ENCODE measurements around the gene TENT4A. TPM values are rescaled to one million over a fixed set of nuclear protein-coding genes. Genes with fewer than 3 reads are reported as not detected.

Gene TENT4A
- total RNA-seq, 1 experiment from 2014 or later = 51.7 TPM

GRCh38 chr5:6740586-6741150 lies 27.4 kb downstream of the TENT4A start:
- no TSS peak for BruUV-seq (replicated peaks)
- no peak for TF ChIP-seq CTCF (conservative IDR thresholded peaks at IDR 0.05; ENCODE audit: low read depth, low read length)
- no peak for TF ChIP-seq EZH2 (IDR thresholded peaks at IDR 0.05; ENCODE audit: borderline replicate concordance, low read depth, low read length, poor library complexity, severe bottlenecking)
- no peak for DNase-seq (ENCODE audit: low spot score)
- ChIA-PET POLR2A (ENCODE audit: low non-redundant PET) (no interaction called here), CTCF (no interaction called here)
- Histone ChIP-seq H3K4me1 (ENCODE audit: insufficient read depth, low read length, poor library complexity, severe bottlenecking) (peaks cover 15% of the 10 kb centered on the region), H3K4me3 (ENCODE audit: low read depth, low read length, poor library complexity, severe bottlenecking) (no peak overlapping the region), H3K9me3 (ENCODE audit: low read depth, low read length, poor library complexity, severe bottlenecking) (no peaks in the 10 kb centered on the region), H3K27me3 (replicated peaks; ENCODE audit: insufficient read depth, low read depth, low read length, poor library complexity) (no peaks in the 10 kb centered on the region), H3K27ac (ENCODE audit: low read depth, low read length, poor library complexity, severe bottlenecking) (no peak overlapping the region), H3K36me3 (ENCODE audit: insufficient read depth, low read length, poor library complexity, severe bottlenecking) (peaks cover 42% of the 10 kb centered on the region)
- intact Hi-C loops (cut with micrococcal nuclease; ENCODE audit: unreplicated experiment) = loop anchor here (10.0 kb wide), 2 partner anchors 446 to 1246 kb away; no protein-coding TSS in a partner anchor

- H3K27ac ChIP-seq (ENCODE audit: low read depth, low read length, poor library complexity, severe bottlenecking) = peak overlapping the region; percentile 31
- DNase-seq (ENCODE audit: low spot score) = no peak
Measured at GRCh38 chr5:6742081-6742758, 29.0 kb downstream of the TENT4A start.

GRCh38 chr5:6743161-6743560 lies 29.9 kb downstream of the TENT4A start:
- no peak overlapping the region for H3K4me3 ChIP-seq (ENCODE audit: low read depth, low read length, poor library complexity, severe bottlenecking)
- intact Hi-C loops (cut with micrococcal nuclease; ENCODE audit: unreplicated experiment) = loop anchor here (10.0 kb wide), 2 partner anchors 448 to 1248 kb away; no protein-coding TSS in a partner anchor
- H3K27ac ChIP-seq (ENCODE audit: low read depth, low read length, poor library complexity, severe bottlenecking) = peak overlapping the region; percentile 33
- H3K4me1 ChIP-seq (ENCODE audit: insufficient read depth, low read length, poor library complexity, severe bottlenecking) = peaks cover 15% of the 10 kb centered on the region
- peaks cover 52% of the 10 kb centered on the region for H3K36me3 ChIP-seq (ENCODE audit: insufficient read depth, low read length, poor library complexity, severe bottlenecking)
- peak; percentile 76 for DNase-seq (ENCODE audit: low spot score)
- no peaks in the 10 kb centered on the region for H3K9me3 ChIP-seq (ENCODE audit: low read depth, low read length, poor library complexity, severe bottlenecking)
- POLR2A ChIA-PET (ENCODE audit: low non-redundant PET) = no interaction called here
- TF ChIP-seq EZH2 (IDR thresholded peaks at IDR 0.05; ENCODE audit: borderline replicate concordance, low read depth, low read length, poor library complexity, severe bottlenecking) (no peak), CTCF (conservative IDR thresholded peaks at IDR 0.05; ENCODE audit: low read depth, low read length) (no peak)
- no peaks in the 10 kb centered on the region for H3K27me3 ChIP-seq (replicated peaks; ENCODE audit: insufficient read depth, low read depth, low read length, poor library complexity)
- CTCF ChIA-PET = interaction anchor here (0.6 kb wide), 1 partner anchor 15 kb away, joined by 3 read pairs; no protein-coding TSS in a partner anchor
- BruUV-seq (replicated peaks) = no TSS peak

More at GRCh38 chr5:6742081-6742758, 29.0 kb downstream of the TENT4A start:
- H3K4me3 ChIP-seq (ENCODE audit: low read depth, low read length, poor library complexity, severe bottlenecking) = no peak overlapping the region
- CTCF ChIA-PET = no interaction called here
- intact Hi-C loops (cut with micrococcal nuclease; ENCODE audit: unreplicated experiment) = loop anchor here (10.0 kb wide), 2 partner anchors 447 to 1247 kb away; no protein-coding TSS in a partner anchor
- no peaks in the 10 kb centered on the region for H3K9me3 ChIP-seq (ENCODE audit: low read depth, low read length, poor library complexity, severe bottlenecking)
- BruUV-seq (replicated peaks) = no TSS peak
- no peaks in the 10 kb centered on the region for H3K27me3 ChIP-seq (replicated peaks; ENCODE audit: insufficient read depth, low read depth, low read length, poor library complexity)
- TF ChIP-seq CTCF (conservative IDR thresholded peaks at IDR 0.05; ENCODE audit: low read depth, low read length) (no peak), EZH2 (IDR thresholded peaks at IDR 0.05; ENCODE audit: borderline replicate concordance, low read depth, low read length, poor library complexity, severe bottlenecking) (no peak)
- POLR2A ChIA-PET (ENCODE audit: low non-redundant PET) = no interaction called here
- H3K4me1 ChIP-seq (ENCODE audit: insufficient read depth, low read length, poor library complexity, severe bottlenecking) = peaks cover 15% of the 10 kb centered on the region
- peaks cover 50% of the 10 kb centered on the region for H3K36me3 ChIP-seq (ENCODE audit: insufficient read depth, low read length, poor library complexity, severe bottlenecking)
